HepG2 (cell line): ENCODE measurements around the gene ETV6. TPM values are rescaled to one million over a fixed set of nuclear protein-coding genes. Genes with fewer than 3 reads are reported as not detected.

ENCODE experiments used
- ATAC-seq: fragments of 200-7000 bp; cut with Tn5 transposase; 3 replicates; pipeline ENCODE4 v1.9.1; 2020; ENCODE audit warnings: mild to moderate bottlenecking, moderate library complexity
- BruUV-seq: library from RNA; stranded (reverse); fragments of 400-500 nt; replicated peaks from 2 replicates; lab custom pipeline; 2021; lab: Mats Ljungman, UMichigan
- CTCF ChIA-PET: fragments of 300-600 bp; formaldehyde crosslinking; extraction: SDS; loops from one replicate; lab custom pipeline; 2021; ENCODE audit warnings: low total read pairs, inconsistent platforms, low intra/inter-chr PET ratio; lab: Yijun Ruan, JAX
- POLR2A ChIA-PET: fragments of 350-600 bp; sonication (Branson Sonifier 250); formaldehyde crosslinking; loops from one replicate; lab custom pipeline; 2020; ENCODE audit warnings: antibody characterized with exemption, inconsistent platforms; lab: Yijun Ruan, JAX
- DNase-seq: peaks from one replicate; pipeline ENCODE4 v3.0.0-alpha.2; 2015; ENCODE audit warnings: low spot score
- FAIRE-seq: peaks from 3 replicates; lab custom pipeline; 2011; peaks lifted over from hg19 to GRCh38; lab: Jason Lieb, UNC
- H2AFZ ChIP-seq: one replicate; pipeline ENCODE4 v1.6.1; 2011; ENCODE audit warnings: low read length, inconsistent platforms
- H3K27ac ChIP-seq: fragments of 300-600 bp; 3 replicates; pipeline ENCODE4 v1.8.0; 2011; ENCODE audit warnings: mixed run types, mild to moderate bottlenecking, mixed read lengths, low read length, inconsistent platforms; ENCODE audit not compliant: insufficient read depth; ENCODE audit errors: extremely low read length
- H3K27me3 ChIP-seq, 2 experiments: fragments of 200-600 bp in 1 of 2; 2 replicates in 1 of 2; 3 replicates in 1 of 2; pipeline versions ENCODE4 v1.6.0 to v1.8.0; 2011; ENCODE audit warnings: low read length in 2 of 2, mild to moderate bottlenecking in 2 of 2, moderate library complexity in 2 of 2, inconsistent platforms in 1 of 2; ENCODE audit not compliant: insufficient read depth in 2 of 2, control insufficient read depth in 1 of 2
- H3K36me3 ChIP-seq, 2 experiments: fragments of 200-600 bp in 1 of 2; replicated peaks in 1 of 2; 2 replicates in 1 of 2; 3 replicates in 1 of 2; pipeline versions ENCODE4 v1.5.1 to v1.8.0; 2011; ENCODE audit warnings: low read length in 2 of 2, inconsistent platforms in 1 of 2; ENCODE audit not compliant: insufficient read depth in 2 of 2, control insufficient read depth in 1 of 2
- H3K4me1 ChIP-seq: 2 replicates; pipeline ENCODE4 v1.5.1; 2012; ENCODE audit warnings: low read length, inconsistent platforms; ENCODE audit not compliant: insufficient read depth
- H3K4me2 ChIP-seq: 2 replicates; pipeline ENCODE4 v1.6.0; 2011; ENCODE audit warnings: low read depth, low read length, inconsistent platforms
- H3K4me3 ChIP-seq, 3 experiments: fragments of 200-600 bp in 1 of 3; sonication (generic), shearing (Covaris generic) in 1 of 3; replicated peaks in 1 of 3; 2 replicates each; pipeline ENCODE4 v1.5.1; 2011 to 2016; ENCODE audit warnings: low read length in 3 of 3, inconsistent platforms in 2 of 3, low read depth in 2 of 3, mild to moderate bottlenecking in 2 of 3, control low read depth in 1 of 3, mixed read lengths in 1 of 3; ENCODE audit not compliant: insufficient read depth in 1 of 3
- H3K79me2 ChIP-seq: one replicate; pipeline ENCODE4 v1.6.1; 2011; ENCODE audit warnings: low read length, inconsistent platforms; ENCODE audit not compliant: insufficient read depth
- H3K9ac ChIP-seq: 2 replicates; pipeline ENCODE4 v1.6.0; 2011; ENCODE audit warnings: mild to moderate bottlenecking, low read depth, low read length, inconsistent platforms; ENCODE audit not compliant: insufficient read depth
- H3K9me3 ChIP-seq: 2 replicates; pipeline ENCODE4 v1.5.1; 2012; ENCODE audit warnings: mild to moderate bottlenecking, low read length
- H4K20me1 ChIP-seq: 2 replicates; pipeline ENCODE4 v1.6.0; 2011; ENCODE audit warnings: inconsistent platforms, mild to moderate bottlenecking, low read length, moderate library complexity; ENCODE audit not compliant: insufficient read depth
- AGO2 ChIP-seq: fragments of 200-400 bp; formaldehyde crosslinking; optimal IDR thresholded peaks from 2 replicates; pipeline ENCODE3; 2017; ENCODE audit warnings: mild to moderate bottlenecking, low read depth, low read length, moderate library complexity
- CCAR2 ChIP-seq: fragments of 200-400 bp; formaldehyde crosslinking; optimal IDR thresholded peaks from 2 replicates; pipeline ENCODE3; 2018; ENCODE audit warnings: low read depth, mild to moderate bottlenecking, low read length, moderate library complexity
- KDM3A ChIP-seq: IDR thresholded peaks from 2 replicates; pipeline ENCODE4 v1.6.1; 2018; ENCODE audit warnings: low read depth, missing compliant biosample characterization
- NR3C1 ChIP-seq: sonication (generic); formaldehyde crosslinking; IDR thresholded peaks from 2 replicates; pipeline ENCODE4 v1.4.0; 2020; ENCODE audit warnings: missing genetic modification reagents
- RARA ChIP-seq: IDR thresholded peaks from 2 replicates; pipeline ENCODE4 v1.6.1; 2016; ENCODE audit warnings: missing genetic modification reagents, missing compliant biosample characterization
- SP140L ChIP-seq: sonication (generic); formaldehyde crosslinking; IDR thresholded peaks from 2 replicates; pipeline ENCODE4 v1.4.0; 2020; ENCODE audit warnings: missing genetic modification reagents, borderline replicate concordance
- ZC3H13 ChIP-seq: sonication (generic); formaldehyde crosslinking; IDR thresholded peaks from 2 replicates; pipeline ENCODE4 v1.8.1; 2023; ENCODE audit warnings: mild to moderate bottlenecking, missing genetic modification reagents, moderate library complexity
- ZNF335 ChIP-seq: sonication (generic); formaldehyde crosslinking; IDR thresholded peaks from 2 replicates; pipeline ENCODE4 v1.4.0; 2020; ENCODE audit warnings: missing genetic modification reagents
- ZNF547 ChIP-seq: sonication (generic); formaldehyde crosslinking; IDR thresholded peaks from 2 replicates; pipeline ENCODE4 v1.5.1; 2020; ENCODE audit warnings: mild to moderate bottlenecking, missing genetic modification reagents
- ZNF556 ChIP-seq: sonication (generic); formaldehyde crosslinking; IDR thresholded peaks from 2 replicates; pipeline ENCODE4 v1.4.0; 2020; ENCODE audit warnings: mild to moderate bottlenecking, missing genetic modification reagents, borderline replicate concordance
- ZNF564 ChIP-seq: sonication (generic); formaldehyde crosslinking; IDR thresholded peaks from 2 replicates; pipeline ENCODE4 v1.8.1; 2023; ENCODE audit warnings: mild to moderate bottlenecking, missing genetic modification reagents
- ZNF672 ChIP-seq: sonication (generic); formaldehyde crosslinking; IDR thresholded peaks from 2 replicates; pipeline ENCODE4 v1.8.1; 2022; ENCODE audit warnings: missing genetic modification reagents
- ZNF776 ChIP-seq: sonication (generic); formaldehyde crosslinking; IDR thresholded peaks from 2 replicates; pipeline ENCODE4 v1.4.0; 2020; ENCODE audit warnings: mild to moderate bottlenecking, missing genetic modification reagents
- WGBS: methylation state at CpG from one replicate; pipeline ENCODE4 v1.1.6; 2017; ENCODE audit warnings: low lambda C conversion rate; 5-methylcytosine and 5-hydroxymethylcytosine counted together
- in situ Hi-C: cut with HindIII; loops from 2 replicates; pipeline ENCODE4 v1.10.0; 2017; ENCODE audit warnings: low pct_unique_long_range_greater_than_20kb; ENCODE audit not compliant: extremely low pct_ligation_motif_present
- intact Hi-C: fragments of 100-400 bp; cut with micrococcal nuclease; formaldehyde crosslinking; loops from one replicate; pipeline ENCODE4 v1.10.0; 2022; ENCODE audit not compliant: unreplicated experiment
- polyA plus RNA-seq, 8 experiments: library from polyadenylated mRNA; depleted of rRNA in 3 of 8; stranded (reverse) in 7 of 8; unstranded in 1 of 8; fragments of >200 nt; fragmentation: Illumina TruSeq in 4 of 8; extraction: Trizol in 4 of 8; gene quantifications; 2 replicates each; pipeline versions ENCODE4 v1.2.1 to v1.2.3, GENCODE V29; 2011 to 2016; ENCODE audit warnings: low read depth in 4 of 8, missing spikeins in 1 of 8, mixed read lengths in 1 of 8; ENCODE audit not compliant: insufficient read depth in 1 of 8
- total RNA-seq, 5 experiments: library from RNA; depleted of rRNA; stranded (reverse); fragments of >200 nt; fragmentation: Illumina TruSeq; extraction: Trizol; gene quantifications; 2 replicates each; pipeline ENCODE4 v1.2.3, GENCODE V29; 2016; ENCODE audit warnings: low read depth in 1 of 5
- TF ChIP-seq, protein P1 (sequence below): sonication (generic); formaldehyde crosslinking; IDR thresholded peaks from 2 replicates; pipeline ENCODE4 v1.4.0; 2020; ENCODE audit warnings: mild to moderate bottlenecking, missing genetic modification reagents
- TF ChIP-seq, protein P2 (sequence below): sonication (generic); formaldehyde crosslinking; IDR thresholded peaks from 2 replicates; pipeline ENCODE4 v1.5.1; 2020; ENCODE audit warnings: mild to moderate bottlenecking, missing genetic modification reagents, moderate library complexity

Gene ETV6
- total and polyA plus RNA-seq, 2 of the 13 experiments (the other 11 are each of a cell fraction or from before 2014, with no cell fraction given) = 2.2 to 3.0 TPM

DNA sequence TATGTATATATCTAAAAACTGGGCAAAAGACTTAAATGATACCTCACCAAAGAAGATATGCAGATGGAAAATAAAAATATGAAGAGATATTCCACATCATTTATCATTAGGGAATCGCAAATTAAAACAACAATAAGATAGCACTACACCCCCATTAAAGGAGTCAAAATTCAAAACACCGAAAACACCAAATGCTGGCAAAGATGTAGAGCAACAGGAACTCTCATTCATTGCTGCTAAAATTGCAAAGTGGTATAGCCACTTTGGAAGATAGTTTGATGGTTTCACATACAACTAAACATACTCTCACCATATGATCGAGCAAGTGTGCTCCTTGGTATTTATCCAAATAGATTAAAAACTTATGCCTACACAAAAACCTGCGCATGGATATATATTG lies 289.7 kb downstream of the ETV6 start (continued):
- TF ChIP-seq ZNF776 (CRISPR knock-in tag) (no peak), ZNF556 (CRISPR knock-in tag) (no peak), ZNF547 (CRISPR knock-in tag) (no peak), NR3C1 (no peak)

DNA sequence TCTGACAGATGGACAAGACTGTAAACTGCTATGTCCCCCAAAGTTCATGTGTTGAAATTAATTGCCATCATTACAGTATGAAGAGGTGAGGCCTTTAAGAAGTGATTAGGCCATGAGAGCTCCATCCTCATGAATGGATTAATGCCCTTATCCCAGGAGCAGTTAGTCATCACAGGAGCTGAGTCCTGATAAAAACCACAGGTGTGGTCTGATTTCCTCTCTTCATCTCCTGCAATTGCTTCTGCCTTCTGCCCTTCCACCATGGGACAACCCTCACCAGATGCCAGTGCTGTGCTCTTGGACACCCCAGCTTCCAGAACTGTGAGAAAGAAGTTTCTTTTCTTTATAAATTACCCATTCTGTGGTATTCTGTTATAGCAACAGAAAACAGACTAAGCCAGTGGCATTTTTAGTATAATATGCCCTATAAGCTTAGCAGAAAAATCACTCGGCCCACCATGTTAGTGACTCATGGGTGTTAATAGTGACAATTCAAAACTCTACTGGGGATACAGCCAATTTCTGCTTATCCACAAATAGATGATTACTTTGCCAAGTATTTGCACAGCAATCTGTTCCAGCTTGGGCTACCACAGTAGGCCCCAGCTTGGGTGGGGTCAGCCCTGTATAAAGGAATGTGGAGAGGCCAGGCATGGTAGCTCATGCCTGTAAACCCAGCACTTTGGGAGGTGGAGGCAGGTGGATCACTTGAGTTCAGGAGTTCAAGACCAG lies 292.3 kb downstream of the ETV6 start:
- no peak for ATAC-seq
- no peak overlapping the region for H3K9ac ChIP-seq
- in situ Hi-C loops (no loop called here), intact Hi-C loops (no loop called here)
- 90% methylated on average over 1 of the region's 1 CpG for WGBS
- H3K79me2 ChIP-seq = no peaks in the 10 kb centered on the region
- H3K4me2 ChIP-seq = no peak overlapping the region
- no peak overlapping the region for H2AFZ ChIP-seq
- no peaks in the 10 kb centered on the region for H4K20me1 ChIP-seq
- H3K4me1 ChIP-seq = no peaks in the 10 kb centered on the region; the same call in 1 of the 2 replicates
- ChIA-PET CTCF (no interaction called here), POLR2A (no interaction called here)
- H3K27me3 ChIP-seq = peaks cover 0 to under 1% of the 10 kb centered on the region in 2 experiments; a peak in 1 of 5 replicates
- no peak for FAIRE-seq
- DNase-seq = no peak
- H3K27ac ChIP-seq = no peak overlapping the region
- H3K4me3 ChIP-seq = no peak overlapping the region
- no TSS peak for BruUV-seq
- H3K36me3 ChIP-seq = no peaks in the 10 kb centered on the region
- no peaks in the 10 kb centered on the region for H3K9me3 ChIP-seq
- TF ChIP-seq ZC3H13 (no peak), SP140L (CRISPR knock-in tag) (no peak), ZNF335 (CRISPR knock-in tag) (no peak), RARA (CRISPR knock-in tag) (no peak), NR3C1 (no peak), CCAR2 (no peak), ZNF672 (CRISPR knock-in tag) (no peak), KDM3A (CRISPR knock-in tag) (no peak), ZNF564 (CRISPR knock-in tag) (no peak), AGO2 (no peak)
- TF ChIP-seq, protein P1, sequence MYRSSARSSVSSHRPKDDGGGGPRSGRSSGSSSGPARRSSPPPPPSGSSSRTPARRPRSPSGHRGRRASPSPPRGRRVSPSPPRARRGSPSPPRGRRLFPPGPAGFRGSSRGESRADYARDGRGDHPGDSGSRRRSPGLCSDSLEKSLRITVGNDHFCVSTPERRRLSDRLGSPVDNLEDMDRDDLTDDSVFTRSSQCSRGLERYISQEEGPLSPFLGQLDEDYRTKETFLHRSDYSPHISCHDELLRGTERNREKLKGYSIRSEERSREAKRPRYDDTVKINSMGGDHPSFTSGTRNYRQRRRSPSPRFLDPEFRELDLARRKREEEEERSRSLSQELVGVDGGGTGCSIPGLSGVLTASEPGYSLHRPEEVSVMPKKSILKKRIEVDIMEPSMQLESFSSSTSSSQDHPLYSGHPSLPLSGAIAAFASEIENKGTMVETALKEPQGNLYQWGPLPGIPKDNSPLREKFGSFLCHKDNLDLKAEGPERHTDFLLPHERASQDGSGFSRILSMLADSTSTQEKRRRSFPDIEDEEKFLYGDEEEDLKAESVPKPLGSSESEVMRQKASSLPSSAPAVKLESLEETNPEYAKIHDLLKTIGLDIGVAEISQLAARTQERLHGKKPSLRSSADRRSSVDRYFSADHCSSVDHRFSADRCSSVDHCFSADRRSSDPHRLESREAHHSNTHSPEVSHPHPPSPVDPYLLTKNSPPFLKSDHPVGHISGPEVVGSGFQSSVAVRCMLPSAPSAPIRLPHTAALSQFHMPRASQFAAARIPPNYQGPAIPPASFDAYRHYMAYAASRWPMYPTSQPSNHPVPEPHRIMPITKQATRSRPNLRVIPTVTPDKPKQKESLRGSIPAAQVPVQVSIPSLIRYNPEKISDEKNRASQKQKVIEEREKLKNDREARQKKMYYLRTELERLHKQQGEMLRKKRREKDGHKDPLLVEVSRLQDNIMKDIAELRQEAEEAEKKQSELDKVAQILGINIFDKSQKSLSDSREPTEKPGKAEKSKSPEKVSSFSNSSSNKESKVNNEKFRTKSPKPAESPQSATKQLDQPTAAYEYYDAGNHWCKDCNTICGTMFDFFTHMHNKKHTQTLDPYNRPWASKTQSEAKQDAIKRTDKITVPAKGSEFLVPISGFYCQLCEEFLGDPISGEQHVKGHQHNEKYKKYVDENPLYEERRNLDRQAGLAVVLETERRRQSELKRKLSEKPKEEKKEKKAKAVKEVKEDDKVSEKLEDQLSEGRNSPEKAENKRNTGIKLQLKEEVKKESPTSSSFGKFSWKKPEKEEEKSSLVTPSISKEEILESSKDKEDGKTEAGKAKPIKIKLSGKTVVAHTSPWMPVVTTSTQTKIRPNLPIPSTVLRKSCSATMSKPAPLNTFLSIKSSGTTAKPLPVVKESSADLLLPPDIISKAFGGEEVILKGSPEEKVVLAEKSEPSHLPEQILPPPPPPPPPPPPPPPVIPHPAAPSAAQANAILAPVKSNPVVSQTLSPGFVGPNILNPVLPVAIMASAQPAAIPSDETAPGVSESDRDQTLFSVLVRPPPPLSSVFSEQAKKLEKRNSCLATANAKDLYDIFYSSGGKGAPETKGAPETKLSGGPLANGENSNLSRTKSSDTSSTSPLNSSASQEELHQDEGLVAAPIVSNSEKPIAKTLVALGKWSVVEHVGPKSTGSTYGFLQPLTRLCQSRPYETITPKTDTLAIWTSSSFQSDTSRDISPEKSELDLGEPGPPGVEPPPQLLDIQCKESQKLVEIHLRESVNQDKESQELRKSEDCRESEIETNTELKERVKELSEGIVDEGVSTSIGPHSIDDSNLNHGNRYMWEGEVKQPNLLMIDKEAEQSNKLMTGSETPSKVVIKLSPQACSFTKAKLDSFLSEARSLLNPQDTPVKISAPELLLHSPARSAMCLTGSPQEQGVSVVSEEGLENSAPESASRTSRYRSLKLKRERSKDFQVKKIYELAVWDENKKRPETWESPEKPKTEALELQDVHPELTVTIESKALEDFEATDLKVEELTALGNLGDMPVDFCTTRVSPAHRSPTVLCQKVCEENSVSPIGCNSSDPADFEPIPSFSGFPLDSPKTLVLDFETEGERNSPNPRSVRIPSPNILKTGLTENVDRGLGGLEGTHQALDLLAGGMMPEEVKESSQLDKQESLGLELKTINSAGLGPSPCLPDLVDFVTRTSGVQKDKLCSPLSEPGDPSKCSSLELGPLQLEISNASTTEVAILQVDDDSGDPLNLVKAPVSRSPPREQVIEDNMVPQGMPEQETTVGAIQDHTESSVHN (CRISPR knock-in tag) = no peak
- TF ChIP-seq, protein P2, sequence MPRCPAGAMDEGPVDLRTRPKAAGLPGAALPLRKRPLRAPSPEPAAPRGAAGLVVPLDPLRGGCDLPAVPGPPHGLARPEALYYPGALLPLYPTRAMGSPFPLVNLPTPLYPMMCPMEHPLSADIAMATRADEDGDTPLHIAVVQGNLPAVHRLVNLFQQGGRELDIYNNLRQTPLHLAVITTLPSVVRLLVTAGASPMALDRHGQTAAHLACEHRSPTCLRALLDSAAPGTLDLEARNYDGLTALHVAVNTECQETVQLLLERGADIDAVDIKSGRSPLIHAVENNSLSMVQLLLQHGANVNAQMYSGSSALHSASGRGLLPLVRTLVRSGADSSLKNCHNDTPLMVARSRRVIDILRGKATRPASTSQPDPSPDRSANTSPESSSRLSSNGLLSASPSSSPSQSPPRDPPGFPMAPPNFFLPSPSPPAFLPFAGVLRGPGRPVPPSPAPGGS = no peak
